Kidney (tissue), 14 donors: ENCODE results near the gene ARL14EP. TPM values are rescaled to one million over a fixed set of nuclear protein-coding genes. Genes with fewer than 3 reads are reported as not detected.

Experiments
- DNase-seq, 5 donors: peaks; one replicate each; pipeline ENCODE4 v3.0.0-alpha.2; 2013 to 2020
- FAIRE-seq: peaks from 2 replicates; lab custom pipeline; 2012; peaks lifted over from hg19 to GRCh38; lab: Jason Lieb, UNC
- H3K27ac ChIP-seq, 2 donors: one replicate each; pipeline ENCODE4 v1.7.0; 2013; ENCODE audit warnings: low read depth in 2 of 2, low read length in 2 of 2, inconsistent platforms in 1 of 2
- H3K27me3 ChIP-seq: one replicate; pipeline ENCODE4 v1.7.1; 2013; ENCODE audit warnings: low read length, inconsistent platforms; ENCODE audit not compliant: control insufficient read depth, insufficient read depth
- H3K36me3 ChIP-seq, 3 donors: one replicate each; pipeline versions ENCODE4 v1.7.0 to v1.7.1; 2013; ENCODE audit warnings: low read length in 3 of 3, control low read depth in 1 of 3, inconsistent platforms in 1 of 3; ENCODE audit not compliant: insufficient read depth in 3 of 3, control insufficient read depth in 2 of 3
- H3K4me1 ChIP-seq, 3 donors: one replicate each; pipeline versions ENCODE4 v1.7.0 to v1.7.1; 2013; ENCODE audit warnings: low read length in 3 of 3, inconsistent platforms in 1 of 3, low read depth in 1 of 3; ENCODE audit not compliant: control insufficient read depth in 2 of 3, insufficient read depth in 2 of 3
- H3K4me3 ChIP-seq, 3 donors: one replicate each; pipeline versions ENCODE4 v1.7.0 to v1.8.1; 2013; ENCODE audit warnings: low read length in 3 of 3, control low read depth in 1 of 3, inconsistent platforms in 1 of 3
- H3K9ac ChIP-seq, 3 donors: one replicate each; pipeline versions ENCODE4 v1.7.0 to v1.7.1; 2013; ENCODE audit warnings: low read length in 3 of 3, control low read depth in 1 of 3, inconsistent platforms in 1 of 3
- H3K9me3 ChIP-seq, 3 donors: one replicate each; pipeline versions ENCODE4 v1.7.0 to v1.7.1; 2013; ENCODE audit warnings: low read length in 3 of 3, control low read depth in 1 of 3, inconsistent platforms in 1 of 3; ENCODE audit not compliant: control insufficient read depth in 2 of 3, insufficient read depth in 1 of 3
- CTCF ChIP-seq: IDR thresholded peaks from 3 replicates; pipeline ENCODE4 v1.5.1; 2012; ENCODE audit warnings: mild to moderate bottlenecking, moderate library complexity, borderline replicate concordance; ENCODE audit not compliant: insufficient read depth; ENCODE audit errors: extremely low read depth
- intact Hi-C: fragments of 100-400 bp; cut with DNase I; formaldehyde crosslinking; loops from one replicate; pipeline ENCODE4 v1.11.1; 2022
- polyA plus RNA-seq: library from polyadenylated mRNA; stranded (reverse); fragments of 350-450 nt; fragmentation: Illumina TruSeq; extraction: RNeasy Lipid Tissue Mini Kit (QIAGEN cat#74804); gene quantifications from one replicate; pipeline ENCODE4 v1.2.3, GENCODE V29; 2014; ENCODE audit warnings: low read depth, low replicate concordance; ENCODE audit not compliant: insufficient read depth
- total RNA-seq: library from RNA; stranded (reverse); fragmentation: NEBNext Ultra II Directional; extraction: Animal tissue kit (Norgen Biotek cat#: 25700); gene quantifications from one replicate; pipeline ENCODE4 v1.2.1, GENCODE V29; 2021
- donor health status: control.
- donor health status: control.
- donor health status: control.
- donor health status: control.
- donor health status: control.
- donor health status: DM: yes; HTN: yes; CAD: no.
- donor health status: Normal renal cell carcinoma (clear cell type).

ARL14EP gene
- total and polyA plus RNA-seq, 2 donors from 2014 or later, result 16.3 to 29.6 TPM

- Histone ChIP-seq H3K9me3 (no peaks in the 10 kb centered on the region), H3K36me3 (no peaks in the 10 kb centered on the region), H3K27me3 (no peaks in the 10 kb centered on the region), H3K4me3 (no peak overlapping the region), H3K27ac (no peak overlapping the region), H3K4me1 (no peaks in the 10 kb centered on the region), H3K9ac (no peak overlapping the region)
- FAIRE-seq (no peak), DNase-seq (no peak)
- TF ChIP-seq CTCF, result no peak
- intact Hi-C loops, result no loop called here
These were observed 35.0 kb downstream of the ARL14EP start for GRCh38 chr11:30357872-30358271.

- H3K36me3 ChIP-seq, result no peaks in the 10 kb centered on the region
- intact Hi-C loops, result no loop called here
- H3K4me1 ChIP-seq, result no peaks in the 10 kb centered on the region
- FAIRE-seq (no peak), DNase-seq (no peak)
- H3K9ac ChIP-seq, result no peak overlapping the region
- H3K27me3 ChIP-seq, result no peaks in the 10 kb centered on the region
- no peak overlapping the region for H3K27ac ChIP-seq
- no peak overlapping the region for H3K4me3 ChIP-seq
- H3K9me3 ChIP-seq, result no peaks in the 10 kb centered on the region
- TF ChIP-seq CTCF, result no peak
These were observed 35.6 kb downstream of the ARL14EP start for GRCh38 chr11:30358536-30358935.

- Histone ChIP-seq H3K27me3 (no peaks in the 10 kb centered on the region), H3K36me3 (no peaks in the 10 kb centered on the region), H3K9ac (no peak overlapping the region), H3K4me1 (no peaks in the 10 kb centered on the region), H3K27ac (no peak overlapping the region), H3K4me3 (no peak overlapping the region), H3K9me3 (no peaks in the 10 kb centered on the region)
- TF ChIP-seq CTCF, result no peak
- no peak for FAIRE-seq
- intact Hi-C loops, result no loop called here
- DNase-seq, result no peak
These were observed 37.8 kb downstream of the ARL14EP start for GRCh38 chr11:30360741-30361140.

- no peak for TF ChIP-seq CTCF
- Histone ChIP-seq H3K27me3 (no peaks in the 10 kb centered on the region), H3K9me3 (no peaks in the 10 kb centered on the region), H3K9ac (no peak overlapping the region), H3K4me3 (no peak overlapping the region), H3K27ac (no peak overlapping the region), H3K36me3 (no peaks in the 10 kb centered on the region), H3K4me1 (no peaks in the 10 kb centered on the region)
- no peak for FAIRE-seq
- DNase-seq, result no peak
- intact Hi-C loops, result no loop called here
These were observed 41.4 kb downstream of the ARL14EP start for GRCh38 chr11:30364139-30364836.
